ENCODE measurements around the gene S100A2.

Gene S100A2

GRCh38 chr1:153547560-153548551, 17.8 kb downstream of the S100A2 start:
- Histone ChIP-seq H3K9me3 (ENCODE audit: insufficient read depth, low read depth, low read length) (no peaks in the 10 kb centered on the region), H3K36me3 (ENCODE audit: insufficient read depth, low read depth, low read length) (no peaks in the 10 kb centered on the region), H3K27me3 (ENCODE audit: insufficient read depth, low read length) (no peaks in the 10 kb centered on the region), H3K4me1 (ENCODE audit: insufficient read depth, low read length) (peaks cover 23% of the 10 kb centered on the region), H3K4me3 (ENCODE audit: low read length) (no peak overlapping the region), H3K27ac (ENCODE audit: low read length) (no peak overlapping the region), H3K9ac (ENCODE audit: low read depth, low read length) (no peak overlapping the region)

GRCh38 chr1:153546796-153547559, 18.7 kb downstream of the S100A2 start:
- Histone ChIP-seq H3K4me3 (ENCODE audit: low read length) (no peak overlapping the region), H3K4me1 (ENCODE audit: insufficient read depth, low read length) (peaks cover 23% of the 10 kb centered on the region), H3K9me3 (ENCODE audit: insufficient read depth, low read depth, low read length) (no peaks in the 10 kb centered on the region), H3K9ac (ENCODE audit: low read depth, low read length) (no peak overlapping the region), H3K36me3 (ENCODE audit: insufficient read depth, low read depth, low read length) (no peaks in the 10 kb centered on the region), H3K27ac (ENCODE audit: low read length) (no peak overlapping the region), H3K27me3 (ENCODE audit: insufficient read depth, low read length) (no peaks in the 10 kb centered on the region)

- Histone ChIP-seq H3K4me3 (ENCODE audit: low read length) (no peak overlapping the region), H3K4me1 (ENCODE audit: insufficient read depth, low read length) (peaks cover 23% of the 10 kb centered on the region), H3K36me3 (ENCODE audit: insufficient read depth, low read depth, low read length) (no peaks in the 10 kb centered on the region), H3K9ac (ENCODE audit: low read depth, low read length) (no peak overlapping the region), H3K27ac (ENCODE audit: low read length) (no peak overlapping the region), H3K27me3 (ENCODE audit: insufficient read depth, low read length) (no peaks in the 10 kb centered on the region), H3K9me3 (ENCODE audit: insufficient read depth, low read depth, low read length) (no peaks in the 10 kb centered on the region)
Observed at GRCh38 chr1:153546371-153546770, 19.3 kb downstream of the S100A2 start.

GRCh38 chr1:153545067-153546055, 20.3 kb downstream of the S100A2 start, which contains the start of gene S100A4:
TSS of gene S100A4 (minus strand) at chr1:153545806. CDS start at chr1:153544794, 1,012 bp downstream.
- no peaks in the 10 kb centered on the region for H3K9me3 ChIP-seq (ENCODE audit: insufficient read depth, low read depth, low read length)
- H3K4me3 ChIP-seq (ENCODE audit: low read length): peak within 1 kb of the TSS; percentile 28; the same call in 1 of the 2 replicates
- peaks cover 20% of the 10 kb centered on the region; the same call in 1 of the 2 replicates for H3K4me1 ChIP-seq (ENCODE audit: insufficient read depth, low read length)
- no peaks in the 10 kb centered on the region for H3K27me3 ChIP-seq (ENCODE audit: insufficient read depth, low read length)
- H3K36me3 ChIP-seq (ENCODE audit: insufficient read depth, low read depth, low read length): no peaks in the 10 kb centered on the region
- peak within 1 kb of the TSS; percentile 54; the same call in 1 of the 2 replicates for H3K9ac ChIP-seq (ENCODE audit: low read depth, low read length)
- peak within 1 kb of the TSS; percentile 29 for H3K27ac ChIP-seq (ENCODE audit: low read length)

GRCh38 chr1:153544453-153545066, 21.1 kb downstream of the S100A2 start:
- Histone ChIP-seq H3K9me3 (ENCODE audit: insufficient read depth, low read depth, low read length) (no peaks in the 10 kb centered on the region), H3K36me3 (ENCODE audit: insufficient read depth, low read depth, low read length) (no peaks in the 10 kb centered on the region), H3K4me1 (ENCODE audit: insufficient read depth, low read length) (peaks cover 17% of the 10 kb centered on the region; the same call in 1 of the 2 replicates), H3K27me3 (ENCODE audit: insufficient read depth, low read length) (no peaks in the 10 kb centered on the region), H3K27ac (ENCODE audit: low read length) (peak overlapping the region; percentile 29), H3K4me3 (ENCODE audit: low read length) (peak overlapping the region; percentile 12; the same call in 1 of the 2 replicates), H3K9ac (ENCODE audit: low read depth, low read length) (peak overlapping the region; percentile 24; the same call in 1 of the 2 replicates)

GRCh38 chr1:153543736-153544135, 21.9 kb downstream of the S100A2 start:
- Histone ChIP-seq H3K27ac (ENCODE audit: low read length) (no peak overlapping the region), H3K4me1 (ENCODE audit: insufficient read depth, low read length) (peaks cover 14% of the 10 kb centered on the region; the same call in 1 of the 2 replicates), H3K9me3 (ENCODE audit: insufficient read depth, low read depth, low read length) (no peaks in the 10 kb centered on the region), H3K36me3 (ENCODE audit: insufficient read depth, low read depth, low read length) (no peaks in the 10 kb centered on the region), H3K4me3 (ENCODE audit: low read length) (no peak overlapping the region), H3K9ac (ENCODE audit: low read depth, low read length) (no peak overlapping the region), H3K27me3 (ENCODE audit: insufficient read depth, low read length) (no peaks in the 10 kb centered on the region)

GRCh38 chr1:153542956-153543711, 22.5 kb downstream of the S100A2 start:
- no peak overlapping the region for H3K27ac ChIP-seq (ENCODE audit: low read length)
- H3K9me3 ChIP-seq (ENCODE audit: insufficient read depth, low read depth, low read length): no peaks in the 10 kb centered on the region
- H3K4me1 ChIP-seq (ENCODE audit: insufficient read depth, low read length): peaks cover 17% of the 10 kb centered on the region; the same call in 1 of the 2 replicates
- no peaks in the 10 kb centered on the region for H3K36me3 ChIP-seq (ENCODE audit: insufficient read depth, low read depth, low read length)
- H3K9ac ChIP-seq (ENCODE audit: low read depth, low read length): no peak overlapping the region
- no peaks in the 10 kb centered on the region for H3K27me3 ChIP-seq (ENCODE audit: insufficient read depth, low read length)
- no peak overlapping the region for H3K4me3 ChIP-seq (ENCODE audit: low read length)

GRCh38 chr1:153541641-153542590, 23.7 kb downstream of the S100A2 start:
- peaks cover 19% of the 10 kb centered on the region; the same call in 1 of the 2 replicates for H3K4me1 ChIP-seq (ENCODE audit: insufficient read depth, low read length)
- no peak overlapping the region for H3K4me3 ChIP-seq (ENCODE audit: low read length)
- no peaks in the 10 kb centered on the region for H3K36me3 ChIP-seq (ENCODE audit: insufficient read depth, low read depth, low read length)
- peaks cover 6% of the 10 kb centered on the region; the same call in 1 of the 2 replicates for H3K27me3 ChIP-seq (ENCODE audit: insufficient read depth, low read length)
- no peaks in the 10 kb centered on the region for H3K9me3 ChIP-seq (ENCODE audit: insufficient read depth, low read depth, low read length)
- H3K27ac ChIP-seq (ENCODE audit: low read length): no peak overlapping the region
- H3K9ac ChIP-seq (ENCODE audit: low read depth, low read length): no peak overlapping the region

Measured in iPS-20b (cell line).